DOHH2 (cell line): ENCODE data around the gene MEIS2.
A peak's percentile ranks its signal among the peaks of the same experiment; 100 is the strongest.

Source experiments
- H3F3A ChIP-seq: fragments of 200-600 bp; sonication (generic), shearing (Covaris generic); 2 replicates; pipeline ENCODE4 v1.6.0; 2016; ENCODE audit warnings: antibody characterized with exemption, mild to moderate bottlenecking; ENCODE audit not compliant: control insufficient read depth, insufficient read depth
- H3K27ac ChIP-seq: fragments of 200-600 bp; sonication (generic); 2 replicates; pipeline ENCODE4 v1.5.1; 2014; ENCODE audit warnings: low read depth, mild to moderate bottlenecking, low read length, moderate library complexity
- H3K27me3 ChIP-seq: fragments of 200-600 bp; sonication (generic); 2 replicates; pipeline ENCODE4 v1.6.1; 2014; ENCODE audit warnings: mild to moderate bottlenecking, low read length, mixed read lengths; ENCODE audit not compliant: control insufficient read depth
- H3K36me3 ChIP-seq: fragments of 200-600 bp; sonication (generic); 2 replicates; pipeline ENCODE4 v1.6.1; 2014; ENCODE audit warnings: mild to moderate bottlenecking, low read length, moderate library complexity, mixed read lengths; ENCODE audit not compliant: control insufficient read depth
- H3K4me1 ChIP-seq: fragments of 200-600 bp; sonication (generic); 2 replicates; pipeline ENCODE4 v1.6.1; 2014; ENCODE audit warnings: mild to moderate bottlenecking, low read length, mixed read lengths; ENCODE audit not compliant: control insufficient read depth
- H3K4me2 ChIP-seq: fragments of 200-600 bp; sonication (generic); 2 replicates; pipeline ENCODE4 v1.6.0; 2014; ENCODE audit warnings: mild to moderate bottlenecking, low read length, moderate library complexity
- H3K4me3 ChIP-seq: fragments of 200-600 bp; sonication (generic); 2 replicates; pipeline ENCODE4 v1.5.1; 2014; ENCODE audit warnings: mild to moderate bottlenecking, low read length, mixed read lengths
- H3K79me2 ChIP-seq: fragments of 200-600 bp; sonication (generic); 2 replicates; pipeline ENCODE4 v1.6.1; 2014; ENCODE audit warnings: mild to moderate bottlenecking, low read length, mixed read lengths; ENCODE audit not compliant: control insufficient read depth
- H3K9me2 ChIP-seq: fragments of 200-600 bp; sonication (generic); replicated peaks from 2 replicates; pipeline ENCODE4 v1.6.1; 2014; ENCODE audit warnings: mild to moderate bottlenecking, low read length, mixed read lengths; ENCODE audit not compliant: control insufficient read depth
- H3K9me3 ChIP-seq: fragments of 200-600 bp; sonication (generic); 2 replicates; pipeline ENCODE4 v1.6.1; 2014; ENCODE audit warnings: antibody characterized with exemption, low read length, mixed read lengths; ENCODE audit not compliant: control insufficient read depth, insufficient read depth
- H4K20me1 ChIP-seq: fragments of 200-600 bp; sonication (generic); 2 replicates; pipeline ENCODE4 v1.6.0; 2014; ENCODE audit warnings: low read depth, mild to moderate bottlenecking, antibody characterized with exemption, low read length, moderate library complexity; ENCODE audit not compliant: control insufficient read depth, insufficient read depth
- EZH2phosphoT487 ChIP-seq: fragments of 200-600 bp; sonication (generic); IDR thresholded peaks from 2 replicates; pipeline ENCODE4 v1.6.1; 2017; ENCODE audit warnings: borderline replicate concordance, mild to moderate bottlenecking, antibody characterized with exemption, low read length, moderate library complexity, mixed read lengths
- TF ChIP-seq, protein P1 (sequence below): fragments of 200-600 bp; sonication (generic); IDR thresholded peaks from one replicate; pipeline ENCODE4 v1.5.1; 2014; ENCODE audit warnings: antibody characterized with exemption, mild to moderate bottlenecking, low read depth, low read length; ENCODE audit not compliant: poor library complexity, severe bottlenecking

The MEIS2 gene

DNA sequence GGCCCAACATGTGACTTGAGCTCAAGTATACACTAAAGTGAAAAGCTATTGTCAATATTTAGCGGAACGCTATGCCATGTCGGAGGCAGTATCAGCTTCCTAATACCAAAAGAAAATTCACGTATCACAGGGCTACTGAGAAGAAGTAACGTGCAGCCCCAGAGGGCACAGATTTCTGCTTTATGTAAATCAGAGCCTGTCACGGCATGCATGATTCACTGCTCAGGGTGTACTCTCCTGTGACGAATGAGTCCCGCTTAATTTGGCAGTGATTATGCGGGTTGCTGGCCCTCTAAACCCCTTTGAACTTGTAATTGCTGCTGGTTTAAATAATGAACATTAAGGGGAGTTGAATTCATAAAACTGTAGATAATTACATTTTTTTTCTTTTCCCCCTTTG, 85.3 kb downstream of the MEIS2 start:
- Histone ChIP-seq H3K4me1 (peaks cover 93% of the 10 kb centered on the region), H3K9me3 (no peaks in the 10 kb centered on the region), H3K36me3 (peaks cover 38% of the 10 kb centered on the region), H3K9me2 (no peaks in the 10 kb centered on the region), H3K27me3 (no peaks in the 10 kb centered on the region), H3K79me2 (peaks cover 50% of the 10 kb centered on the region), H3K4me3 (peak overlapping the region; percentile 81), H3K4me2 (peak overlapping the region; percentile 98), H4K20me1 (no peaks in the 10 kb centered on the region), H3F3A (peaks cover 24% of the 10 kb centered on the region), H3K27ac (peak overlapping the region; percentile 97)
- TF ChIP-seq EZH2phosphoT487, result no peak
- TF ChIP-seq, protein P1, sequence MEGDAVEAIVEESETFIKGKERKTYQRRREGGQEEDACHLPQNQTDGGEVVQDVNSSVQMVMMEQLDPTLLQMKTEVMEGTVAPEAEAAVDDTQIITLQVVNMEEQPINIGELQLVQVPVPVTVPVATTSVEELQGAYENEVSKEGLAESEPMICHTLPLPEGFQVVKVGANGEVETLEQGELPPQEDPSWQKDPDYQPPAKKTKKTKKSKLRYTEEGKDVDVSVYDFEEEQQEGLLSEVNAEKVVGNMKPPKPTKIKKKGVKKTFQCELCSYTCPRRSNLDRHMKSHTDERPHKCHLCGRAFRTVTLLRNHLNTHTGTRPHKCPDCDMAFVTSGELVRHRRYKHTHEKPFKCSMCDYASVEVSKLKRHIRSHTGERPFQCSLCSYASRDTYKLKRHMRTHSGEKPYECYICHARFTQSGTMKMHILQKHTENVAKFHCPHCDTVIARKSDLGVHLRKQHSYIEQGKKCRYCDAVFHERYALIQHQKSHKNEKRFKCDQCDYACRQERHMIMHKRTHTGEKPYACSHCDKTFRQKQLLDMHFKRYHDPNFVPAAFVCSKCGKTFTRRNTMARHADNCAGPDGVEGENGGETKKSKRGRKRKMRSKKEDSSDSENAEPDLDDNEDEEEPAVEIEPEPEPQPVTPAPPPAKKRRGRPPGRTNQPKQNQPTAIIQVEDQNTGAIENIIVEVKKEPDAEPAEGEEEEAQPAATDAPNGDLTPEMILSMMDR, result no peak

DNA sequence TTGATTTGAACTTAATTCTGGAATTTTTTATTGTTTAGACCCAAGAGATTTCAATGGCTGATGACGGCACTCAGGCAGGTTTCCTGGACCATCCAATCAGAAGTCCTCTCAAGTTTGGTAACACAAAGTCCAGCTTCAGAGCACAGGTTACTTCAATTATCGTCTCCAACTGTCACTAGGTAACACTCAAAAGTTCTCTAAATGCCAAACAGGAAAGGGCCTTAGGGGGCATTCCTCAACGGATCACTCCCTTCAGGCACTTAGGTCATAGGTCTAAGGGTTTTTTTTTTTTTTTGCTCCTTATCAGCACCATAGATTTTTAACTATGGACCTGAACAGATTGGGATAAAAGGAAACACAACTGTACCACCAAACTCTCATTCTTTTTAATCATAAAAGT, 85.8 kb downstream of the MEIS2 start:
- Histone ChIP-seq H3K4me3 (peak overlapping the region; percentile 81), H3K36me3 (peaks cover 34% of the 10 kb centered on the region), H3K4me2 (peak overlapping the region; percentile 98), H4K20me1 (no peaks in the 10 kb centered on the region), H3K9me3 (no peaks in the 10 kb centered on the region), H3K4me1 (peaks cover 88% of the 10 kb centered on the region), H3K79me2 (peaks cover 50% of the 10 kb centered on the region), H3K9me2 (no peaks in the 10 kb centered on the region), H3K27me3 (no peaks in the 10 kb centered on the region), H3K27ac (peak overlapping the region; percentile 97), H3F3A (peaks cover 24% of the 10 kb centered on the region)
- no peak for TF ChIP-seq EZH2phosphoT487
- TF ChIP-seq, protein P1, result no peak

DNA sequence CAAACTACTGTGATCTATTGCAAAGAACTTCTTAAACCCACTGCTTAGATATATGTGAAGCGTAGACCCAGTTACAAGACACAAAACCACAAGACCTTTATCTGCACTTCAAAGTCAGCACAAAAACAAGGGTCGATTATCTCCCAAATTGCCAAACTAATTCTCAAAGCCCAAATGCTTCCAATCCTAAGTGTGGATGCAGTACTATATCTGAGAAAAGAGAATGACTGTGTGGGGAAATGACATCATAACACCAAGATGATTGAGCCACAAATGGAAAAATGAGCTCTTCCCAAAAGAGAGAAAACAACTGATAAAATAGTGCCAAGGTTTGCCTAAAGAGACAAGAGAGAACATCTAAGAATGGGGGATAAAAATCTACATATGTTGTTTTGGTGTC, 86.2 kb downstream of the MEIS2 start:
- Histone ChIP-seq H3K36me3 (peaks cover 30% of the 10 kb centered on the region), H3K4me1 (peaks cover 84% of the 10 kb centered on the region), H3K9me2 (no peaks in the 10 kb centered on the region), H3F3A (peaks cover 24% of the 10 kb centered on the region), H3K79me2 (peaks cover 49% of the 10 kb centered on the region), H4K20me1 (no peaks in the 10 kb centered on the region), H3K9me3 (no peaks in the 10 kb centered on the region), H3K4me2 (peak overlapping the region; percentile 98), H3K27me3 (no peaks in the 10 kb centered on the region), H3K4me3 (peak overlapping the region; percentile 81), H3K27ac (peak overlapping the region; percentile 97)
- TF ChIP-seq, protein P1, result no peak
- no peak for TF ChIP-seq EZH2phosphoT487

DNA sequence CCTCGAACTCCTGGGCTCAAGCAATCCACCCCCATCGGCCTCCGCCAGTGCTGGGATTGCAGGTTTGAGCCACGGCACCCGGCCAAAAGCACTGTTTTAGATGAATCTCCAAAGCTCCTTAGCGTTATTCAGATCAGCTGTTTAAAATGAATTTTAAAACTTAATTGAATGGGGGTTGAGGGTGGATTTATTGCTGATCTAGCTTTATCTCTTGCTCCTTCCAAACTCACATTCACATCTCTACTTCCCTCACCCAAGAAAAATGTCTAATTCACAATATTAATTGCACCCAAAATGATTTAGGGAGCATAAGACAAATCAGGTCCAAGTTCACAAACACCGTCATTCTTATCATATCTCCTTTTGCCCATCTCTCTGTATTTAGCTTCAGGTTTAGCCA, 89.8 kb downstream of the MEIS2 start:
- peaks cover 26% of the 10 kb centered on the region for H3K36me3 ChIP-seq
- TF ChIP-seq, protein P1, result no peak
- TF ChIP-seq EZH2phosphoT487, result no peak
- H3K4me1 ChIP-seq, result peaks cover 56% of the 10 kb centered on the region
- H3K79me2 ChIP-seq, result peaks cover 25% of the 10 kb centered on the region
- no peak overlapping the region for H3K27ac ChIP-seq
- H3K9me2 ChIP-seq, result no peaks in the 10 kb centered on the region
- no peaks in the 10 kb centered on the region for H3K27me3 ChIP-seq
- no peaks in the 10 kb centered on the region for H4K20me1 ChIP-seq
- peaks cover 7% of the 10 kb centered on the region for H3F3A ChIP-seq
- no peak overlapping the region for H3K4me3 ChIP-seq
- no peaks in the 10 kb centered on the region for H3K9me3 ChIP-seq
- H3K4me2 ChIP-seq, result no peak overlapping the region
